ENCODE data around the gene CACNA2D3.

Gene CACNA2D3

DNA sequence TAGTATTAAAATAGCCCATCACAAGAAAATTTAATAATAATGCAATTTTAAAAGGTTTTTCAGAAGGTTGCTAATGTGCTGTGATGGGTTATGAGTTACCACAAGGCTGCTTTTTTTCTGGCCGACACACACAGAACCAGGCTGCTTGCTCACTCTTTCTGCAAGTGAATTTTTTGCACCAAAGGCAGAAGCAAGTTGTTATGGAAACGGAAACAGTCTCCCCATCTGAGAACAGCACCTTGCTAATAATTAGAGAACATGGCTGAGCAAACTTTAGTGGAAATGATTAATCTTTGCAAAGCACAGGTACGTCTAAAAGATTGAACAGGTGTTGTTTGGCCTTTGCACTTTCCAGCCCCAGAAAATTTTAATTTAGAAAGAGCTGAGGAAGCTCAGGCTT lies 51.0 kb downstream of the CACNA2D3 start:
- no peak for DNase-seq

DNA sequence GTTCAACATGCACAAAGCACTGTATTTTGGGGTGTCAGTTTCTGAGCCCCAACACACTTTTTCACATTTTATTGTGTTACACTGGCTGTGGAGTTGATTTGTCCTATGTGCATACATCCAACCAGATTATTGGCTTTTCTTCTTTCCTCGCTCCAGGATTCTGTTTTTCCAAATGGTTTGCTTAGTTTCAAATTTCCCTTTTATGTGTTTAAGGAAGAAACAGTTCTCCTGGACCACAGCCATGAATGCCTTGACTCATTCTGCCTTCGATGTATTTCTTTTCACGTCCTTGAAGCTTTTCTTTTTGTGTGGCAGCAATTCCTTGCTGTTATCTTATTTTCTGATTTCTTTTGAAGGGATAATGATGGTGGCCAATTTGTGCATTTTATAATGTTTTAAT lies 53.8 kb downstream of the CACNA2D3 start:
- DNase-seq: no peak

DNA sequence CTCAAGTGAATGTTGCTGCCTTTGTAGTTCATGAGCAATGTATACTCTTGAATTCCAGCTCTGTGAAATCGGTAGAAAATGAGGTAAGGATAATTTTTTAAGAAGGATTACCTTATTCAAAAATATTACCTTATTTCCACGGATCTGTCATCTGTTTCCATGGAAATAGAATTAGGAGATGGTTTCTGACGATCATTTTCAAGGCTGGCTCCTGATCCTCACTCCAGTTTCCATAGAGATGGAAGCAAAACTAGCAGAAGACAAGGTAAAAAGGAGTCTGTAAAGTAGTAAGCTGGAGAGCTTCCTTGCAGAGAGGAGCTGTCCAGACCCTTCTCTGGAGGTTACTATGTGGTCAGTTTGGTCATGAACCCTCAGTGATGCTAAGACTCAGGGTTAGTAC lies 55.5 kb downstream of the CACNA2D3 start:
- DNase-seq: no peak

DNA sequence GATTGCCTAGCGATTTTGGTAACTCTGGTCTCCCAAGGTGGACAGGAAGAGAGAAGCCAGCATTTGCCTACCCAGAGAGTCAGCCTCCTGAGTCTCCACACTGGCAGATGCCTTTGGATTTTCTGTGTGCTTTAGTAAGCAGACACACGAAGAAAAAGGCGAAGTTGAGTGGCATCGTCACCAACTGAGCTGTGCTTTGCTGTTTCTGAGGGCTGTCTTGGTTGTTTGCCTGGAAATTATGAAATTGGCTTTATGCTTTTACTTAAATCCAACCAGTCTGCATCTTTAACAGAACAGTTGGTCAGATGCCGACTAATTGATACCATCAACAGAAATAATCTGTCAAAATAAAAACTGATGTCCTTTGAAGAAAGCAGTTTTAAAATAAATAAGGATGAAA lies 56.0 kb downstream of the CACNA2D3 start:
- DNase-seq: no peak

DNA sequence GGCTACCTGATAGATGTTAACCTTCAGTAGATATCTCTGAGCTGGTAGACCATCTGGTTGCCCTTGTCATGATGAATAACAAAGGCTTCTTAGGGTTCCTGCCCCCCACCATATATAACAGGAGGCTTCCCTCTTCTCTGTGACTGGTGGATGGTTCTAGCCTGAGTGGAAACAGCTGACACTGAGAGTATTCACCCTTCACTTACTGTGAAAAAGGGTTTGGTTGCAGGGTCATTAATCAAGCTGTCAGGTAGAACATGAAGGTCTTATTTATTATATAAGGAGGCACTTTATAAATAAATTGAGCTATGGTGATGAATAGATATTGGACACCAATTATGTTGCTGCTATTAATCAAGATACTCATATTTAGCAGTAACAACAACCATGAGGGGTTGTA lies 58.6 kb downstream of the CACNA2D3 start:
- no peak for DNase-seq

DNA sequence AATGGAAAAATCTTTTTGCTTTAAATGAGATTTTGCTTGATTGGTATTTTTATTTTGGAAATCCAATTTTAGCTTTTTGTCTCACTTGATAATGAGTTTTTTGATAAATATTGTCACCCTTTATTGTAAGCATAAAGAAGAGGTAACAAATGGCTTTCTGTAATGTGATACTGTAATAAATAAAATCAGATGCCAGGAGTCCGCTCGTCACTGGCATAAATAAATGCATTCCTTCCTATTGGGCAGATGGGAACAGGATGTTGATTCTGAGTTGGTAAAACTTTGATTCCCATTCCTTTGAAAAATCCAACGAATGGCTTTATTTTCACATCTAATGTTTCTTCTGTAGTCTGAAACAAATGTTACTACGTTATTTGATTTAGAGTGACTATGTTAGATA lies 59.9 kb downstream of the CACNA2D3 start:
- no peak for DNase-seq

DNA sequence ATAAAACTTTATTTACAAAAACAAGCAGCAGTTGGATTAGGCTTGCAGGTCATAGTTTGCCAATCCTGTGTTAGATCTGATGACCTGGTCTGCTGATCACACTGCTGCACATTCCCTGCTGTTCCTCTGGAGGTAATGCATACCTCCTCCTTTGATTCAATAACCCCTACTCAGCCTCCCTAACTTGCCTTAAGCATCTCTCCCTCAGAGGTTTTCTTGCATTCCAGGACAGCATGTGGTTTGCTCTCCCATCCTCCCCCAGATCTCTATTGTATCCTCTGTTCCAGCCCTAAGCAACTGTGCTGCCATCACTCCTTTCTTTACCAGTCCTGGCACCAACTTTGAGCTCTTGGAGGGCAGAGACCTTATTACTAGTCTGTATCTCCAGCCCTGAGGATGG lies 63.4 kb downstream of the CACNA2D3 start:
- no peak for DNase-seq

DNA sequence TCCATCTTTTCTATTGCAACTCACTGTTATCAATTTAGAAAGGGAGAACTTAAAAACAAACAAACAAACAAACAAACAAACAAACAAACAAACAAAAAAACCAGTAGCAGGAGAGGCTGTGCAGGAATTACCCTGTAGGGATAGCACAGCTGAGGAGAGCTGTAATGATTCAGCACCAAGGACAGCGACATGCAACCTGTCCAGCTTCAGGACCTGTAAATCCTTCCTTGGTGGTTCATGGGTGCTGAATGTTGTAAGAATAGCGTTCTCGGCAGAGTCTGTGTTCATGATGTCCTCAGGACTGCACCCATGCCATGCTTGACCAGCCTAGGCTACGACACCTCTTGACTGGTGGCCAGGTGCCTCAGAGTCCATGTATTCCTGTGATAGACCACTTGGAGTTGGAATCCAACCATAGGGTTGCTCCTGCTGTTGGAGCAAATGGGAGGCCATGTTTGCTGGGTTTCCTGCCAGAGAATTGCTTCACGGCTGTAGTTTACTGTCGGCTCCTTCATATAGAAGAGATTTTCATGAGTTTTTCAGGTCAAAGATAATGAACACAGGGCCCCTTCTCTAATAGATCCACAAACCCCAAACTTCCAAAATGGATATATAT lies 65.9 kb downstream of the CACNA2D3 start:
- DNase-seq: no peak

DNA sequence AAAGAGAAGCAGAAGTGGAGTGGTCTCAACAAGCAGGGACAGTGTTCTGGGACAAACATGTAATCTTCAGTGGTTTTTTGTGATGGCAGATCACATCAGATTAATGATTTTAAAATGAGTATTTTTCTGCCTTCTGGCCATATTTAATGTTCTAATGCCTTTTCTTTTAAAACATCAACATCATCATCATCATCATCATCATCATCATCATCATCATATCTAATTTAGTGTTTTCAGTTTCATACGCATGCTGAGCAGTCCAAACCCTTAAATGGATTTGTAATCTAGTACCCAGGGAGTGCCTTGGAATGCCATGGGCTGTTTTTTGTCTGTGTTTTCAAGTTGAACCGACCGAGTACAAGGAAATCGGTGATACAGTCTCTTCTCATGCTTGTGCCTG lies 68.9 kb downstream of the CACNA2D3 start:
- DNase-seq: no peak

DNA sequence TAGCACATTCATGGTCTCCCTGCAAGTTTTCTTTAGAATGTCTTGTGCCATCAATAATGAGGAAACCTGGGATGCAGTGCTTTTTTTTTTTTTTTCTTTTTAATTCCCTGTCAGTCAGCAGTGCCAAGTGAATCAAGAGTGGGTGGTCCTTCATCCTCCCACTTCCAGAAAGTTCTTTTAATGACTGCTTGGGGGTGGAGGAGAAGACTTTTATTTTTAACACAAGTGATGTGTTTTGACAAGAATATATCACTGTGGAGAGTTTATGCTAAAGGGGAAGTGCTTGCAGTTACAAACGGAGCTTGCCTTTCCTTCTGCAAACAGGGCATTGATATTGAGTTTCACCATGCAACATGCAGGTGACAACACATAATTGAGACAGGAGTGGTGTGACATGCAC lies 69.7 kb downstream of the CACNA2D3 start:
- DNase-seq: no peak

DNA sequence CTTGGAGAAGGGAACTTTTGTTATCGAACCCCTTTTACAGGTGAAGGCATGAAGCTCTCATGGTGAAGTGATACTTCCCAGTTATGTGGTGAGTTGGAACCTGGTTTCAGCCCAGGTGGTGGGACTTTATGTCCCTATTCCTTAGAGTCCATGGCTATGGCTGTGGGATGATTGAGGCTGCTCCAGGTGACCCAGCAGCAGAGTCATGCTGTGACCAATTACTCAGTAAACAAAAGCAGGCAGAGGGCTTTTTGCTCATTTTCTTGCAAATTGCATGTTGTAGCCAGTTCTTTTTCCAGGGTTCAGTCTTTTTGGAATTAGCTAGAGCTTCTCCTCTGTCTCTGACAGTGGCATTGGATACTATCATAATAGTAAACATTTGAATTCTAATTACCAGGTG lies 70.7 kb downstream of the CACNA2D3 start:
- DNase-seq: no peak

DNA sequence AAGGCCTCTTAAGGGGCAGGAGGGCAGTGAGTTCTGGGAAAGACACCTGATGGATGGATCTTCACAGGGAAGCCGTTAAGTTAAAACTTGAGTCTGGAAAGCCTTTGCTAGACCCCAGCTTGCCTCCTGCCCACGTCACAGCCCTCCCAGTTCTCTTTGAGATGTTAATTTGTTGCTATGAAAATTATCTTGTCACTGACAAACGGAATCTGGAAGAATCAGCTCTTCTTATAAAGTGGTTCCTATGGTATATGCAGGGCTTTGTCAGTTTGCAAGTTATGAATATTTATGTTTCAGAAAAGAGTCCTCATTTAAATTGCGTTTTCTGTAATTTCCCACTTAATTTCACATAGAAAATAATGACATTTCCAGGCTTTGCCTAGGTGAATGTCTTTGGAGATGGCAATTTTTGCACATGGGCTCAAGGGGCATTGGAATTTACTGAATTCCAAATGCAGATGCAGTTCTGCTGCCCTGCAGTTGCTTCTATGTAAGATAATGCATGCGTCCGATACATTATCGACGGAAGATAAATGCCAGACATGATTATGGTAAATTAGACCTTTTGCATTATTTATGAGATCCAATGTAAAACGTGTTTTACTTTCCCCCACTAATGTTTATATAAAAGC lies 74.1 kb downstream of the CACNA2D3 start:
- DNase-seq: no peak

DNA sequence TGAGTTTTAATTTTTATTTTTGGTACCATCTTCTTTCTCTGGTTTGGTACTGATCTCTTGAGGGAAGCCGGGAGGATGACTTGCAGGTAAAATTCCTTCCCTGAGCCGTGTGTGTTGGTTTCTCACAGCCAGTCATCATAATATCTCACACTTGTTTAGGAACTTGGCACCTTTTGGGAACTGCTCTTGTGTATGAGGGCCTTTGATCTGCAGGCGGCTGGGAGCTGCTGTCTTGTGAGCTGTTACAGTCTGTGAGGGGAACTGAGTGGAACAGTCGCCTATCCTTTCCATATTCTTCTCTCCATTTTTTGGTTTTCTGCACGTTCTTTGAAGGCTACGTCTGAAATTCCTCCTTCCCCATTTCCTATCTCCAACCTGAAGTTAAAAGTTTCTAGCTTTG lies 75.2 kb downstream of the CACNA2D3 start:
- no peak for DNase-seq

DNA sequence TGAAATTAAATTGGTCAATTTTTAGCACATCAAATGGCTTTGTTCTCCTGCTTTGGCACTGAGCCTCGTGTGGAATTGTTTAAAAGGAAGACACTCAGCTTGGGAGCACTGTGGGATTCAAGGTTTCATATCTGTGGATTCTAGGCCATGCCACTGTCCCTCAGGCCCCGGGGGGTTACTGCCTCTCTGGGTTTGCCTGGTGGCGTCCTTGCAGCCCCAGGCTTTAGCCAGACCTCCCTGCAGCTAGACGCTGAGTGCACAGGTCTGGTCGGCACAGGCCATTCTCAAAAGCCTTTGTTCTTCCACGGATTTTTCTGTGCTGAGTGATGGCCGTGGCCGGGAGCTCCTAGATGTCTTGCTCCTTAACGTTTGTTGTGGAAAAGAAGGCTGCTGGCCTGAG lies 76.2 kb downstream of the CACNA2D3 start:
- DNase-seq: no peak

DNA sequence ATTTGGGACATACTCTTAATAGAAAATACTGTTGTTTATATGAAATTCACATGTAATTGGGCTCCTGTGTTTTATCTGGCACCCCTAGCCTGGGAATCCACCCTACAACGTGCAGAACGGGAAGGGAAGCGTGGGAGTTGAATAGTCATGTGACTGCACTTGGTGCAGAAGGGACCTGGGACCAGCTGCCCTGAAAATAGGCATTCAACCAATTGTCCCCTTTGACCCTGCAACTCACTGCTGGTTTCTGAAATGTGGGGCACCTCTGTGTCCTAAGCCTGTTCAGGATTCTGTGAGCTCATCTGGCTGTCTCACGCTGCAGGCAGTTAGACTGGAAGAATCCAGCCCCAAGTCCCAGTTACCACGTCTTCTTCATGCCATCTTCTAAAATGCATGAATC lies 79.7 kb downstream of the CACNA2D3 start:
- no peak for DNase-seq

DNA sequence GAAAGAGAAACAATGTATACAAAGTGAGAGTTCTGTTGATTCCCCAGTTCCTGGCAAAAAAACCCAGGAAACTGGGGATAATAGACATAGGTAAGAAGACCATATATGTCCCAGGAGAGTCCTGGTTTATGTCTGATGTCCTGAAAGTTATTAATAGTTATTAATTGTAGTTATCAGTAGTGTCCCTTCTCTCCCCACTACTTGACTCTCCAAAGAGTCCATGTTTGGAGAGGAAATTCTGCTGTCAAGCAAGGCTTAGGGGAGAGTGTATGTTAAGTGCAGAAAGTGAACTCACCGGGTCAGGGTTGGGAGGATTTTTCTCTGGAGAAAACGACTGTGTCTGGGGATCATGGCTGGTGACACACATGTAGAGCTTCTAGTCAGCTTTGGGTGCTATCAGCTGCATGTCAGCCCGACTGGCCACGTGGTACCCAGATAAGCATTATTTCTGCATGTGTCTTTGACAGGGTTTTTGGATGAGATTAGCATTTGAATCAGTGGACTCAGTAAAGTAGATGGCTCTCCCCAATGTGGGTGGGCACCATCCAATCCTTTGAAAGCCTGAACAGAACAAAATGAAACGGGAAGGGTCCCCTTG lies 80.4 kb downstream of the CACNA2D3 start:
- no peak for DNase-seq

DNA sequence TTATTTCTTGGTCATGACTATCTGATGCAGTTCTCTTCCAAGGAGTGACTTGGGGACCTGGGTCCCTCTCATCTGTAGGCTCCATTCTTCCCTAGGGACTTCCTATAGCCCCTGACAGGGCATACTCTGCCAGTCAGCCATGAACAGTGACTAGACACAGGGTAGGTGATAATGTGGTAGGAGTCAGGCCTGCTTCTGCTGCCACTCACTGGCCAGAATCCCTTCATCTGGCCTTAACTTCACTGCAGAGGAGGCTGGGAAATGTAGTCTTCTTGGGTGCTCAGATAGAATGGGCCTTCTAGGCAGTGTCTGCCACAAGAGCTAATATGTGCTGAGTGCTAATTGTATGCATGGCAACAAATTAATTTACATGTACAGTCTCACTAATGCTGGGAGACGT lies 84.5 kb downstream of the CACNA2D3 start:
- no peak for DNase-seq

DNA sequence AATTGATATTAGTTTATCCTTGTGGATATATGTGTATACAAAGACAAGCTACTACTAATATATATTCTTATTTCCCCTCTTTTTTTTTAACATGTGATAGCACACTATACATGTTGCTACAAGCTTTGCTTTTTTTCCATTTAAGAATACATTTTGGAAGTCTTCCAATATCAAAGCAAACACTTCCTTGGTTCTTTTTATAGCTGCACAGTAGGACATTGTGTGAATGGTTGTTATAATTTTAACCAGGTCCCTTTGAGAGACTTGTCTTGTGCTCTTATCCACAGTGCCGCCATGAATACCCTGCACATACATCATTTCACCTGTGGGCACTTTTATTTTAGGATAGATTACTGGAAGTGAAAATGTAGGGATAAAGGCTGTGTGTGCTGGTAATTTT lies 88.7 kb downstream of the CACNA2D3 start:
- DNase-seq: no peak

DNA sequence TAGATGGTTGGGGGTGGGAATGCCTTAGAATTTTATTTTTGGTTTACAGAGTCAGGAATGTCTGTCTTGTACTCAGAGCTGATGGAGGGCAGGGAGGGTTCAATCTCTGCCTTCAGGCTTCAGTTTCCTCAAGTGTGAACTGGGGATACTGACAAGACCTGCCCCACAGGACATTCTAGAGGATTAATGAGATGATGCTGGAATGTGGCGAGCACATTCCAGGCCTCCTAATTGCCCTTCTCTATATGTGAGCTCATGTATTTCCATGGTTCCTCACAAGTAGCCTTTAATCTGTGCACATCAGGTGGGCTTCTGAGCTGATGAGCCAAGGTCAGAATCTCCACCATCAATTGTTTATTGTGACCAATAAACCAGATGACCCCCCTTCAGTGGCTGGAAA lies 90.4 kb downstream of the CACNA2D3 start:
- no peak for DNase-seq

DNA sequence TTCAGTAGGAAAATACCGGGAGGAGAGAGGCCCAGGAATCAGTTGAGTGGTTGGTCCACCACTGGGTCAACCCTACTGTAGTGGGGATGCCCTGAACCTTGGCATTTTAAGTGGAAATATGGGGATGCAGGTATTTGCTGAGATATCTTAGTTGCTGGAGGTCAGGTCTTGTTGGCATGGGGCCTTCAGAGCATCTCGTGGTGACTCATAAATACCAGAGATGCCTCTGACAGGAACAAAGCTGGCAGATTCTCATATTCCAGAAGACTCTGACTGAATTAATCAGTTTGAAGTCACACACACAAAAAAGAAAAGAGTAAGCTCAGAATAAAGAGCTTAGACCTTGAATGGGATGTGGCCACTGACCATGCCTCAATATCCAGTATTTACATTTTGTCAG lies 91.6 kb downstream of the CACNA2D3 start:
- DNase-seq: no peak

DNA sequence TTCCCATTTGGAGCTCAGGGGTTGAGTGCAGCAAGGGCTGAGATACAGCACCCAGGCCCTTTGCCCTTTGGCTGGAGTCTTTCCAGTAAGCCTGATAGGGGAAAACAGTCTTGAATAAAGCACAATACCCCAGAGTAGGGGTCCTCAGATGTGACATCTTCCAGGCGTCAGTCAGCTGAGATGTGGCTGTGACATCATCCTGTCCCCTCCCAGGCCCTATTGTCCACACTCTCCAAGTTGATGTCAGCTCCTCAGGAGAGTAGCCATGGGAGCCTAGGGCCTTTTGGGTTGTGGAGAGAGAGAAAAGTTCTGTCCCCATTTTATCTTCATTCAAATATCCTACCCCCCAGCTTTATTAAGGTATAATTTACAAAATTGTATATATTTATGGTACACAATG lies 92.5 kb downstream of the CACNA2D3 start:
- DNase-seq: no peak

DNA sequence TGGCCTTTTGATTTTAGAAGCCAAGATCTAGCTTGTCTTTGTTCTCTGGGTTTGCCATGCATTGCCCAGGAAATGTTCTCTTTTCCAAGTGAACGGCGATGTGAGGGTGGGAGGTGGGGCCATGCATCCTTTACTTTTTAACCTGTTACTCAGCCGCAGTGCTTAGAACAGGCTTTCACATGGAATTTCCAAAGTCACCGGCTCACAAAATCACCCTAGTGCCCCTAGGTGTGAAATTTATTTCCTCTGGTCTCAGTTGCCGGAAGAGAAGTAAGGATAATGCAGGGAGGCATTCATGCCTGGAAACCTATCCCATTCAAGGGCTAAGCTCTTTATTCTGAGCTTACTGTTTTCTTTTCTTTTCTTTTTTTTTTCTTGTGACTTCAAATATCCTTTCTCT lies 93.2 kb downstream of the CACNA2D3 start:
- DNase-seq: no peak

DNA sequence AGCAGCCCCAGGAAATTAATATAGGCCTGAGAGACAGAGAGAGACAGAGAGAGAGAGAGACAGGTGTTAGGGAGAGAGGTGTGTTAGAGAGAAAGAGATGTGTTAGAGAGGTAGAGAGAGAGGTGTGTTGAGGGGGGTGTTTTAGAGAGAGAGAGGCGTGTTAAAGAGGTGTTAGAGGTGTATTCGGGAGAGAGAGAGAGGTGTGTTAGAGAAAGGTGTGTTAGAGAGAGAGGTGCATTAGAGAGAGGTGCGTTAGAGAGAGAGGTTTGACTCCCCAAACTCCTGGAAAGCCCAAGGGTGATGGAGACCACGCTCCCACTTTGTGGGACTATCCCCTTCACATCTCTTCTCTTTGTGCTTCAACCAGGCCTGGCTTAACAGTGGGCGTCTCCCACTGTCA lies 95.5 kb downstream of the CACNA2D3 start:
- DNase-seq: no peak

DNA sequence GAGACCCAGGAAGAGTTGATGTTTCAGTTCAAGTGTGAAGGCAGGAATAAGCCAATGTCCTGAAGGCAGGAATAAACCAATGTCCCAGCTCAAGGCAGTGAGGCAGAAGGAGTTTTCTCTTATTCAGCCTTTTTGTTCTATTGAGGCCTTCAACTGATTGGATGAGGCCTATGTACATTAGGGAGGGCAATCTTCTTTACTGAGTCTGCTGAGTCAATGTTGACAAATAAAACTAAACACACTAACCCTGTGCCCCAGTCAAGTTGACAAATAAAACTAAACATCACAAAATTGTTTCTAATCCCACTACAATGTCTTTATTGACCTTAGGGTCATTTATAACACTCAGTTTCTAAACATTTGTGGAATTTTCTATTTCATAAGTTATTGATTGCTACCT lies 100.0 kb downstream of the CACNA2D3 start:
- DNase-seq: no peak

DNA sequence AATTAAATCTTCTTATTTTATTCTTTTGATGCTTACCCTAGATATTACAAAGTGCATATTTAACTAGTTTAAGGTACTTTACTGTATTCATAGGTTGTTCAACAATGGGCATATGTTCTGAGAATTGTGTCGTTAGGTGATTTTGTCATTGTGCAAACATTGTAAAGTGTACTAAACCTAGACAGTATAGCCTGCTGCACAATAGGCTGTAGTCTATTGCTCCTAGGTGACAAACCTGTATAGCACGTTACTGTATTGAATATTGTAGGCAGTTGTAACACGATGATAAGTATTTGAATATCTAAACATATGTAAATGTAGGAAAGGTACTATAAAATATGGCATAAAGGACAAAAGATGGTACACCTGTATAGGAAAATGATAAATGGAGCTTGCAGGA lies 100.7 kb downstream of the CACNA2D3 start:
- DNase-seq: no peak
